ENCODE data around the gene NPAS3.

DNA sequence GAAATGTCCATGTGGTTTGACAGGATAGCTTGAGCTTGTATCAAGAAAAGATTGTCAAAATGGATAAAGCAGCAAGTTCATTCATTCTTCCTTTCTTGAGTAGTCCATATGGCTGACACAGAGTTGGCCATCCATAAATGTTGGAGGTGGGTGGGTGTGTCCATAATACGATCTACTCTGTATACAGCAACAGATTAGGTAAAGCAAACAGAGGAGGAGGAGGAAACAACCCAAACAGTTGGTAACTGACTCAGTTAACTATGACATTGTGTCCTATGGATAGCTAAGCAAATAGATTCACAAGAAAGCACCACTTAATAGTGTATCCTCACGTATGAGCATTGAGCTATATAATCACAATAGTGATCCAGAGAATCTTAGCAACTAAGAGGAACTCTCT, 868.2 kb downstream of the NPAS3 start:
- TF ChIP-seq CTCF (IDR thresholded peaks at IDR 0.05) (no peak), POLR2A (IDR thresholded peaks at IDR 0.05) (no peak), POLR2AphosphoS5 (IDR thresholded peaks at IDR 0.05) (no peak), EP300 (IDR thresholded peaks at IDR 0.05) (no peak)

Data from sigmoid colon (tissue), 4 donors.